ENCODE measurements around the gene BZW2.

BZW2 gene

GRCh38 chr7:16669581-16669980 lies 23.6 kb downstream of the BZW2 start:
- H3K4me3 ChIP-seq (ENCODE audit: low read length), result no peak overlapping the region
- no peak overlapping the region for H3K4me2 ChIP-seq (ENCODE audit: low read length)
- no peaks in the 10 kb centered on the region for H3K9me2 ChIP-seq (replicated peaks; ENCODE audit: control insufficient read depth, low read length)
- 0 out of 2 replicates have a peak, but pooled peaks cover under 1% of the 10 kb centered on the region for H4K20me1 ChIP-seq (ENCODE audit: control insufficient read depth, insufficient read depth, low read depth, low read length)
- no peak for TF ChIP-seq EZH2phosphoT487 (IDR thresholded peaks at IDR 0.05; ENCODE audit: borderline replicate concordance, low read length)
- TF ChIP-seq, protein P1, sequence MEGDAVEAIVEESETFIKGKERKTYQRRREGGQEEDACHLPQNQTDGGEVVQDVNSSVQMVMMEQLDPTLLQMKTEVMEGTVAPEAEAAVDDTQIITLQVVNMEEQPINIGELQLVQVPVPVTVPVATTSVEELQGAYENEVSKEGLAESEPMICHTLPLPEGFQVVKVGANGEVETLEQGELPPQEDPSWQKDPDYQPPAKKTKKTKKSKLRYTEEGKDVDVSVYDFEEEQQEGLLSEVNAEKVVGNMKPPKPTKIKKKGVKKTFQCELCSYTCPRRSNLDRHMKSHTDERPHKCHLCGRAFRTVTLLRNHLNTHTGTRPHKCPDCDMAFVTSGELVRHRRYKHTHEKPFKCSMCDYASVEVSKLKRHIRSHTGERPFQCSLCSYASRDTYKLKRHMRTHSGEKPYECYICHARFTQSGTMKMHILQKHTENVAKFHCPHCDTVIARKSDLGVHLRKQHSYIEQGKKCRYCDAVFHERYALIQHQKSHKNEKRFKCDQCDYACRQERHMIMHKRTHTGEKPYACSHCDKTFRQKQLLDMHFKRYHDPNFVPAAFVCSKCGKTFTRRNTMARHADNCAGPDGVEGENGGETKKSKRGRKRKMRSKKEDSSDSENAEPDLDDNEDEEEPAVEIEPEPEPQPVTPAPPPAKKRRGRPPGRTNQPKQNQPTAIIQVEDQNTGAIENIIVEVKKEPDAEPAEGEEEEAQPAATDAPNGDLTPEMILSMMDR (IDR thresholded peaks at IDR 0.05; ENCODE audit: low read depth, low read length, poor library complexity, severe bottlenecking), result no peak
- H3K27me3 ChIP-seq (ENCODE audit: control insufficient read depth, low read length), result no peaks in the 10 kb centered on the region
- H3F3A ChIP-seq (ENCODE audit: control insufficient read depth, insufficient read depth), result no peaks in the 10 kb centered on the region; the same call in 1 of the 2 replicates
- peaks cover 73% of the 10 kb centered on the region for H3K79me2 ChIP-seq (ENCODE audit: control insufficient read depth, low read length)
- H3K36me3 ChIP-seq (ENCODE audit: control insufficient read depth, low read length), result peaks cover 72% of the 10 kb centered on the region
- H3K4me1 ChIP-seq (ENCODE audit: control insufficient read depth, low read length), result no peaks in the 10 kb centered on the region
- no peak overlapping the region for H3K27ac ChIP-seq (ENCODE audit: low read depth, low read length)
- no peaks in the 10 kb centered on the region for H3K9me3 ChIP-seq (ENCODE audit: control insufficient read depth, insufficient read depth, low read length)

DNA sequence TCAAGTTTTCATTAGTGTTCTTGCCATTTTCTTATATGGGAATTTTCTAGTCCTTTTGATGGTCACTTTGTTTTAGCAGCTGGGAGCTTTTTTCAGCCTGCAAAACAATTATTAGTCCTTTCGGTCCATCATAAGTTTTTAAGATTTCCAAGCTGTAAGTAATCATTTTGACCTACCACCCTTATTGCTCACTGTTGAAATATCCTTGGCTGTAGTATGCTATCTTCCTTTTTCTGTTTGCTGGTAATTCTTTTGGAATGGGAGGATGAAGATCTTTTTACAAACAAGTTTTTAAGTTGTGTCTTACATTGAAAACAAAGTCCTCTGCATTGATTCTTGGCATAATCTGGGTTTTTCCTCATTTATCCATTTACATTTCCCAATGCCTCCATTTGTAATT lies 24.0 kb downstream of the BZW2 start:
- H3K4me1 ChIP-seq (ENCODE audit: control insufficient read depth, low read length), result no peaks in the 10 kb centered on the region
- no peaks in the 10 kb centered on the region; the same call in 1 of the 2 replicates for H3F3A ChIP-seq (ENCODE audit: control insufficient read depth, insufficient read depth)
- H3K9me3 ChIP-seq (ENCODE audit: control insufficient read depth, insufficient read depth, low read length), result no peaks in the 10 kb centered on the region
- peaks cover 71% of the 10 kb centered on the region for H3K36me3 ChIP-seq (ENCODE audit: control insufficient read depth, low read length)
- H3K4me2 ChIP-seq (ENCODE audit: low read length), result no peak overlapping the region
- no peak for TF ChIP-seq EZH2phosphoT487 (IDR thresholded peaks at IDR 0.05; ENCODE audit: borderline replicate concordance, low read length)
- H3K4me3 ChIP-seq (ENCODE audit: low read length), result no peak overlapping the region
- no peaks in the 10 kb centered on the region for H4K20me1 ChIP-seq (ENCODE audit: control insufficient read depth, insufficient read depth, low read depth, low read length)
- H3K9me2 ChIP-seq (replicated peaks; ENCODE audit: control insufficient read depth, low read length), result no peaks in the 10 kb centered on the region
- no peak overlapping the region for H3K27ac ChIP-seq (ENCODE audit: low read depth, low read length)
- no peaks in the 10 kb centered on the region for H3K27me3 ChIP-seq (ENCODE audit: control insufficient read depth, low read length)
- peaks cover 71% of the 10 kb centered on the region for H3K79me2 ChIP-seq (ENCODE audit: control insufficient read depth, low read length)

DNA sequence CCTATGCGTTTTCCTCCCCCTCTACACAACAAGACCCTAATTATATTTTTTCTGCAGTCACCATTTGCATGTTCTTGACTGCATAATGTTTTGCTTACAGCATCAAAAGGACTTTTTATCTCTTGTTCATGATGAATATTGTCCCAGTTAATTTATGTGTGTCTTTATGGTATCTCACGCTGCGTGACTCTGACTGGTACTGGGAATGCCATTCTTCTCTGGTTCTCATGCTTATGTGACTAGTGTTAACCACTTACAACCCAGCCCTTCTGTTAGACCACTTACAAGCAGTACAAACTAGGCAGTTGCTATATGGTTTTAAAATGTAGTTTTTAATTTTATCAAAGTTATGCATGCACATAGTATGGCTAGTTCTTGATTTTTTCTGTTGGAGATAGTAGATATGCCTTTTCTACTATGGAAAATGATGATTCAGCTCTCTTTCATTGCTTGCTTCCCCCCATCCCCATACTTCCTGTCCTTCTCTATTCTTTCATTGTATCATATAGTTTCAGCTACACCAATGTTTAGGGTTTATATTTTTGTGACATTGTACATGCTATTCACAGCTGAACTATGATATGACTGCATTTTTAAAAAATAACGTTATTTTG lies 24.9 kb downstream of the BZW2 start:
- Histone ChIP-seq H3K27ac (ENCODE audit: low read depth, low read length) (no peak overlapping the region), H3K4me2 (ENCODE audit: low read length) (no peak overlapping the region), H3F3A (ENCODE audit: control insufficient read depth, insufficient read depth) (no peaks in the 10 kb centered on the region; the same call in 1 of the 2 replicates), H3K4me1 (ENCODE audit: control insufficient read depth, low read length) (no peaks in the 10 kb centered on the region), H4K20me1 (ENCODE audit: control insufficient read depth, insufficient read depth, low read depth, low read length) (no peaks in the 10 kb centered on the region), H3K27me3 (ENCODE audit: control insufficient read depth, low read length) (no peaks in the 10 kb centered on the region), H3K36me3 (ENCODE audit: control insufficient read depth, low read length) (peaks cover 71% of the 10 kb centered on the region), H3K79me2 (ENCODE audit: control insufficient read depth, low read length) (peaks cover 63% of the 10 kb centered on the region), H3K4me3 (ENCODE audit: low read length) (no peak overlapping the region), H3K9me2 (replicated peaks; ENCODE audit: control insufficient read depth, low read length) (no peaks in the 10 kb centered on the region), H3K9me3 (ENCODE audit: control insufficient read depth, insufficient read depth, low read length) (no peaks in the 10 kb centered on the region)
- no peak for TF ChIP-seq EZH2phosphoT487 (IDR thresholded peaks at IDR 0.05; ENCODE audit: borderline replicate concordance, low read length)
- TF ChIP-seq, protein P1 (IDR thresholded peaks at IDR 0.05; ENCODE audit: low read depth, low read length, poor library complexity, severe bottlenecking), result no peak

GRCh38 chr7:16671811-16672210 lies 25.8 kb downstream of the BZW2 start:
- H3F3A ChIP-seq (ENCODE audit: control insufficient read depth, insufficient read depth), result no peaks in the 10 kb centered on the region; the same call in 1 of the 2 replicates
- H3K9me2 ChIP-seq (replicated peaks; ENCODE audit: control insufficient read depth, low read length), result no peaks in the 10 kb centered on the region
- H3K4me3 ChIP-seq (ENCODE audit: low read length), result no peak overlapping the region
- H3K36me3 ChIP-seq (ENCODE audit: control insufficient read depth, low read length), result peaks cover 76% of the 10 kb centered on the region
- no peaks in the 10 kb centered on the region for H3K9me3 ChIP-seq (ENCODE audit: control insufficient read depth, insufficient read depth, low read length)
- no peak overlapping the region for H3K27ac ChIP-seq (ENCODE audit: low read depth, low read length)
- H3K4me2 ChIP-seq (ENCODE audit: low read length), result no peak overlapping the region
- no peaks in the 10 kb centered on the region for H3K4me1 ChIP-seq (ENCODE audit: control insufficient read depth, low read length)
- no peaks in the 10 kb centered on the region for H3K27me3 ChIP-seq (ENCODE audit: control insufficient read depth, low read length)
- TF ChIP-seq EZH2phosphoT487 (IDR thresholded peaks at IDR 0.05; ENCODE audit: borderline replicate concordance, low read length), result no peak
- TF ChIP-seq, protein P1 (IDR thresholded peaks at IDR 0.05; ENCODE audit: low read depth, low read length, poor library complexity, severe bottlenecking), result no peak
- peaks cover 63% of the 10 kb centered on the region for H3K79me2 ChIP-seq (ENCODE audit: control insufficient read depth, low read length)
- no peaks in the 10 kb centered on the region for H4K20me1 ChIP-seq (ENCODE audit: control insufficient read depth, insufficient read depth, low read depth, low read length)

Data from DOHH2 (cell line).